Duodenal mucosa (tissue), 2 donors: ENCODE measurements around the gene NUTM1.

Source experiments
- H3K27ac ChIP-seq: one replicate; pipeline ENCODE4 v1.7.0; 2013; ENCODE audit warnings: low read depth, low read length
- H3K27me3 ChIP-seq, 2 donors: one replicate each; pipeline ENCODE4 v1.7.0; 2013; ENCODE audit warnings: low read length in 2 of 2, control low read depth in 1 of 2; ENCODE audit not compliant: insufficient read depth in 2 of 2, control insufficient read depth in 1 of 2
- H3K36me3 ChIP-seq, 2 donors: one replicate each; pipeline ENCODE4 v1.7.0; 2013; ENCODE audit warnings: low read length in 2 of 2, control low read depth in 1 of 2; ENCODE audit not compliant: insufficient read depth in 2 of 2, control insufficient read depth in 1 of 2
- H3K4me1 ChIP-seq, 2 donors: one replicate each; pipeline ENCODE4 v1.7.0; 2013; ENCODE audit warnings: low read length in 2 of 2, control low read depth in 1 of 2; ENCODE audit not compliant: insufficient read depth in 2 of 2, control insufficient read depth in 1 of 2
- H3K4me3 ChIP-seq, 2 donors: one replicate each; pipeline ENCODE4 v1.7.0; 2013; ENCODE audit warnings: low read length in 2 of 2, low read depth in 1 of 2
- H3K9ac ChIP-seq, 2 donors: one replicate each; pipeline ENCODE4 v1.7.0; 2013; ENCODE audit warnings: low read length in 2 of 2, low read depth in 1 of 2
- H3K9me3 ChIP-seq, 2 donors: one replicate each; pipeline ENCODE4 v1.7.0; 2013; ENCODE audit warnings: low read length in 2 of 2, control low read depth in 1 of 2; ENCODE audit not compliant: control insufficient read depth in 1 of 2

Gene NUTM1

DNA sequence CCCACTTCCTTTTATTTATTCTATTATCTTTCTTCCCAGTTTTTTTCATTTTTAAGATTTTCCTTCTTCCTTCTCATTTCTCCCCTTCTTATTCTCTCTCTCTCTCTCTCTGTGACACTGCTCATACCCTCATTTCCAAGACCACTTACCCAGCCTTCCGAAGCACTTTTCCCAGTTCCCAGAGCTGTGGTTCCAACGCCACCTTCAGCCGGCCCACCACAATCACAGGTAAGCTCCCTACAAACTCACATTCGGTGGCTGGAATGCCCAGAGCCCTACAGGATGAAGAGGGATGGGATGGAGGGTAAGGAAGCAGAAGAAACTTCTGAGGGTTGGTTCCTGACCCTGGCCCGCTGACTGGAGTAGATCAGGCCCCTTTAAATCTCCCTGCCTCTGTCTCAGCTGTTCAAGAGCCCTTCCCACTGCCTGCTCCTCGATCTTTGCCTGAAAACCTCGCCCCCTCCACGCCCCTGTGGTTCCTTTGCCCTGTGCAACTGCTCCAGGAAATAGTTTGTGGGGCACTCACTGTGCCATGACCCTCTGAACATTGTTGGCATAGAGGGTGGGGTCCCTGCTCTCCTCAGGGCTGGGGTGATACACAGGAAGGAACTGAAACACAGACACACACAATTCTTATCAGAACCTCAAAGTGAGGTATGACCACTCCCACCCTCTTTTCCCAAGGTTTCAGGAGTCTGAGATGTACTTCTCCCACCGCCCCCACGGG, 19.1 kb downstream of the NUTM1 start:
- peaks cover 59% of the 10 kb centered on the region in 2 donors for H3K4me1 ChIP-seq
- H3K27me3 ChIP-seq, result no peaks in the 10 kb centered on the region
- peak overlapping the region; percentile 42 to 69 for H3K9ac ChIP-seq
- H3K9me3 ChIP-seq, result no peaks in the 10 kb centered on the region
- peak overlapping the region; percentile 47 for H3K27ac ChIP-seq
- peaks cover 11 to 55% of the 10 kb centered on the region in 2 donors for H3K36me3 ChIP-seq
- peak overlapping the region; percentile 1 to 45 for H3K4me3 ChIP-seq

DNA sequence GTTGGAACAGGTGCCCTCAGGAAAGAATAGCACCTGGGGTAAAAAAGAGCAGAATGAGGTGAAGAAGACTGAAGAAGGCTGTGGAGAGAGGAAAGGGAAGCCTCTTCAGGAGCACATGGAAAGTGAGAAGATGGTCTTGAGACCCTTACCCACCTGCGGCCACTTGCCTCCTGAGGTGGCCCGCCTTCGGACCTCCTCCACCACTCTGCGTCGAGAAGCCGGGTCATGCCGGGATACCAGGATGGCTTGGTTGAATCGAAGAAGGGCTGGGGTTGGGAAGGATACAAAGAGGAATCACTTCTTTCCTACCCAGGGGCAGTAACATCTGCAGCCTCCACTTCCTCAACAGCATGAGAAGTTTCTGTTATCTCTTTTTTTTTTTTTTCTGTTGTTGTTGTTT, 20.9 kb downstream of the NUTM1 start:
- H3K36me3 ChIP-seq, result peaks cover 6 to 38% of the 10 kb centered on the region in 2 donors
- no peaks in the 10 kb centered on the region for H3K27me3 ChIP-seq
- no peaks in the 10 kb centered on the region for H3K9me3 ChIP-seq
- H3K4me1 ChIP-seq, result peaks cover 61 to 64% of the 10 kb centered on the region in 2 donors
- no peak overlapping the region for H3K4me3 ChIP-seq
- H3K27ac ChIP-seq, result no peak overlapping the region
- no peak overlapping the region for H3K9ac ChIP-seq

DNA sequence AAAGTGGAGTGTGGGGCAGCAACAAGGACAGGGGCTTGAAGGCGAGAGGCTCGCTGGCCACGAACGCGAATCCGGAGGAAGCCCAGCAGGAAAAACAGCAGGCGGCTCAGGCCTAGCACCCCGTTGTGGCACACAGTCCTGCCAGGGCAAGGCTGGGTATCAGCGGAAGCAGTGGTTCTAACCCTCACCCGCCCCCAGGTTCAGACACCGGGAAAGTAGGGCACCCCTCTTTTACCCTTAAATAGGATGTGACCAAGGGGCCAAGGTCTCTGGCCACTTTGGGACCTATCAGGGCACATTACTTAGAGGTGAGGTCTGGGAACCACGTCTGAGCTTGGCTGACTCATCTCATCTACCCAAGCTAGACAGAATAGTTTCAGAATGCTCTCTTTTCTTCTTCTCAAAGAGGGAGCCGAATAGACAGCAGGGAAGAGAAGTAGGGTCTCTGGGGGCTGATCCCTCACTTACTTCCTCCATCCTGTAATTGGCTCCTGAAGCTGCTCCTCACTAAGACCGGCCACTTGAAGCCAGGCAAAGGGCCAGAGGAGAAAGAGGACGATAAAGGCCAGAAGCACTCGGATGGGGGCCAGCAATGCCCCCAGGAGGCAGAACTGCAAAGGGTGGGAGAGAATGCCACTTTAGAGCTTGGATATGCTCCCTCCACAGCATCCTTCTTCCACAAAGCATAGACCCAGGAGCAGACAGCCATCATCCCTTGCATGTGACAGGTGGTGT, 22.1 kb downstream of the NUTM1 start:
- H3K27me3 ChIP-seq, result no peaks in the 10 kb centered on the region
- no peak overlapping the region for H3K27ac ChIP-seq
- H3K36me3 ChIP-seq, result peaks cover 6 to 25% of the 10 kb centered on the region in 2 donors
- peak overlapping the region; percentile 80 to 97 for H3K4me3 ChIP-seq
- peaks cover 50 to 52% of the 10 kb centered on the region in 2 donors for H3K4me1 ChIP-seq
- H3K9me3 ChIP-seq, result no peaks in the 10 kb centered on the region
- peak overlapping the region; percentile 77 to 89 for H3K9ac ChIP-seq

DNA sequence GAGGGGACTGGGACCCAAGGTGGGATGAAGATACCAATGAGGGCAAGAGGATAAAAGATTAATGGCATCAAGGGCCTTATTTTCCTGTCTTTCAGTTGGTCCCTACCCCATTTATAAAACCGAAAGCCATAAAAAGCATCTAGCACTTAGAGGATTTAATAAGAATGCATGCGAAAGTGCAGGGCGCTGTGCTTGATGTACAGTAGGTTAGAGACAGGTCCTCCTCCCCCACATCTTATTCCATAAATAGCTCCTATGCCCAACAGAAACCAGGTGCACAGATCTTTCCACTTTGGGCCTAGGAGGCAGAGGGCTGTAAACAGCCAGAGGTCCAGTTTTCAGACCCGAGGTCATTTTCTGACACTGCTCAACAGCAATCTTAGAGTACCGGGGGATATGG, 22.7 kb downstream of the NUTM1 start:
- Histone ChIP-seq H3K4me1 (peaks cover 46 to 49% of the 10 kb centered on the region in 2 donors), H3K27me3 (no peaks in the 10 kb centered on the region), H3K36me3 (peaks cover 6 to 20% of the 10 kb centered on the region in 2 donors), H3K27ac (no peak overlapping the region), H3K9ac (peak overlapping the region; percentile 77 to 89), H3K4me3 (peak overlapping the region; percentile 80 to 97), H3K9me3 (no peaks in the 10 kb centered on the region)

DNA sequence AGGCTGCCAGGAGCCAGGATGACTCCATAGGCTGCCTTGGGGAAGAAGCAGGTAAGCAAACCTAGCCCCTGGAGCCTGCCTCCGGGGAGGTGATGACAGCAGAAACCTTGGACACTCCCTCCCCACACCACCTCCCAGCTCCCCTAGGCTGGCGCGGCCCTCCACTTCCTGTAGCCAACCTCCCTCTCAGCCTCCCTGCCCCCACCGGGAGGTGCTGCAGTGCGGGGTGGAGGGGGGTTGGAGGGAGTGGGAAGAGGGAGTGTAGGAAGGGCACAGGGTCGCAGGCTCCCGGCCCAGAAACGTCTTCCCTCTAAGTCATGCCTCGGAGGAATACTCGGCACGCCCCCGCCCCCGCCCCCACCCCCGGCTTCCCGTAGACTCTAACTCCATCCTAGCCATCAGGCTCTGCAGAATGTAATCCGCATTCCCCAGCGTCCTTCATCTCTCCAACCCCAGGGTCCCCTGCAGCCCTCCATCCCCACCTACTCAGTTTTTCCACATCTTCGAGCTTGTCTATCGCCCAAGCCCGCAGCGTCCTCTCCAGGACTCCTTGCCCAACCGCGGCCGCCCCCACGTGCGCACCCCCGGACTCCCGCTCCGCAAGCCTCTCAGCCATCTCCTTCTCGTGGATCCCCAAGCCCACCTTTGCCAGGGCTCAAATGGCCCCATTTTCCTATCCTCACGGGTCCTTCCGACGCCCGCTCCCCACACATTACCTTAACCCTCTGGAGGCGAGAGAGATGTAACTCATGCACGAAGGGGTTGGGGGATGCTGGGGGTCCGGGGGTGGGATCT, 23.4 kb downstream of the NUTM1 start:
- Histone ChIP-seq H3K9me3 (no peaks in the 10 kb centered on the region), H3K36me3 (peaks cover 0 to 13% of the 10 kb centered on the region in 2 donors), H3K27me3 (no peaks in the 10 kb centered on the region), H3K9ac (peak overlapping the region; percentile 77 to 89), H3K4me3 (peak overlapping the region; percentile 80 to 97), H3K27ac (peak overlapping the region; percentile 52), H3K4me1 (peaks cover 40 to 42% of the 10 kb centered on the region in 2 donors)

DNA sequence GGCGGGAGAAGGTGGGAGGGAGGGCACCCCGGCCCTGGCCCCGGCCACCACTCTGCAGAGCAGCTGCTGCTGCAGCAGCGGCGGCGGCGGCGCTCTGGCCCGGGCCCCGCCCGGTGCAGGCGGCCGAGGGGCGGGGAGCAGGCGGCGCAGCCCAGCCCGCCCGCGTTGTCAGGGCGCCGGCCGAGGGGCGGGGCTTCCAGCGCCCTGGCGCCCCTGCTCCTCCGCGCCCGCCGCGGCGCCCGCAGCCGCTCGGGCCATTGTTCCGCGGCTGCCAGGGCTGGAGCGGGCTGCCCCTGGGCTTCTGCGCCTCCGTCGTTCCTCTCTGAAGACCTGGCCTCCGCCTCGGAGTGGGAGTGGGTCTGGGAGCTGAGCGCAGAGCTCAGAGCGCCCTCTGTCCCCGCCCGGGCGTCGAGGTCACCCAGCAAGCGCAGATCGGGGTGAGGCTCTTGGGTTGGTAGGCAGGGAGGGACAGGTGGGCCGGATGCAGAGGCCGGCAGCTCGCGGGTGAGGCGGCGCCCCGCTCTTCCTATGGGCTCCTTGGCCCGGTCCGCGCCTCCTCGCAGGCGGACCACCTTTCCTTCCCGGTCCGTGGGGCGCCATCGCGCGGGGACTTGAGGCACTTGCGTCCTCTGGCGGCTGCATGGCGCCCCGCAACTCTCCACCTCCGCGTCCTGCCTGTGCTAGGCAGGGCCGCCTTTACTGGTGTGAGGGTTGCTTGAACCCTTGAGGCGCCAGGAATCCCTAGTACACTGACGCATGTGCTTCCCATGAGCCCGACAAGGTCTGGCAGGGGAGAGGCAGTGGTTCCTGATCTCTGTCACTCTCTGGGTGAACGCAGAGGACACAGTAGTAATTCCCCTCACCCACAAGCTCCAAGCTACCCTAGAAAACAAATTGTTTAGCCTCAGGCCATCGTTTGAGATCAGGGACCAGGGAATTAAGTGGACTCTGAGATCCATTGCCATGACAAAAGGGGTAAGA, 24.3 kb downstream of the NUTM1 start, which contains the start of gene LPCAT4:
TSS of gene LPCAT4 (minus strand) at position 96 of the 981 bp plus-strand sequence. CDS start 96 bp downstream, outside the sequence.
- Histone ChIP-seq H3K9ac (peak within 1 kb of the TSS; percentile 89 to 99), H3K27me3 (no peaks in the 10 kb centered on the region), H3K27ac (peak within 1 kb of the TSS; percentile 99), H3K9me3 (no peaks in the 10 kb centered on the region), H3K4me1 (peaks cover 34 to 36% of the 10 kb centered on the region in 2 donors), H3K36me3 (peaks cover 0 to 12% of the 10 kb centered on the region in 2 donors), H3K4me3 (peak within 1 kb of the TSS; percentile 95 to 97)

DNA sequence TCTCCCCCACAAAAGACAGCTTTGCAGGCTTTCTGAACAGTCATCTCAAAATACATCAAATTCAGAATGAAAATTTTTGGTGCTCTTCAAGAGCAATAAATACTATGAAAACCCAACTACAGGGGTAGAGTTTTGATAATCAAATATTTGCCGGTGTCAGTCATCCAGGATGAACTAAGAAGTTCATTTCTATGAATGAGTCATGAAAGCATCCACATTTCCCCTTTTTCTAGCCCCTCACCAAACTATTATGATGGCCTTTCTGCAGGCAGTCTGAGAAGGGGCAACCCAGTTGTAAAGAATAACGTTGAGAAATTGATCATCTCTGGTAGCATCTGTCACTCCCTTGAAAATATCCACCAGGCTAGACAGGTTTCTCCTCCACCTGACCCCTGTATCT, 27.0 kb downstream of the NUTM1 start:
- H3K9me3 ChIP-seq, result no peaks in the 10 kb centered on the region
- H3K9ac ChIP-seq, result no peak overlapping the region
- H3K36me3 ChIP-seq, result no peaks in the 10 kb centered on the region
- H3K27ac ChIP-seq, result no peak overlapping the region
- no peak overlapping the region for H3K4me3 ChIP-seq
- H3K4me1 ChIP-seq, result peaks cover 14 to 15% of the 10 kb centered on the region in 2 donors
- no peaks in the 10 kb centered on the region for H3K27me3 ChIP-seq

DNA sequence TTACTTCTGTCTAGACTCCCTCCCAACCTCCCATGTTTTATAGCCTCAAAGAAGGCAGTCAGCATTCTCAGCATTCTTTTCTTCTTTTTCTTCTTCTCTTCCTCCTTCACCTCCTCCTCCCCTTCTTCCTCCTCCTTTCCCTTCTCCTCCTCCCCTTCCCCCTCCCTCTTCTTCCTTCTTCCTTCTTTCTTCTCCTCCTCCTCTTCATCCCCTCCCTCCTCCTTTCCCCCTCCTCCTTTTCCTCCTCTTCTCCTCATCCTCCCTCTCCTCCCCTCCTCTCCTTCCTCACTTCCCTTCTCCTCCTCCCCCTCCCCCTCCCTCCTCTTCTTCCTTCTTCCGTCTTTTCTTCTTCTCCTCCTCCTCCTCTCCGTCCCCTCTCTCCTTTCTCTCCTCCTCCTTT, 27.5 kb downstream of the NUTM1 start:
- Histone ChIP-seq H3K9ac (no peak overlapping the region), H3K27me3 (no peaks in the 10 kb centered on the region), H3K27ac (no peak overlapping the region), H3K4me3 (no peak overlapping the region), H3K36me3 (no peaks in the 10 kb centered on the region), H3K9me3 (no peaks in the 10 kb centered on the region), H3K4me1 (peaks cover 9 to 10% of the 10 kb centered on the region in 2 donors)

DNA sequence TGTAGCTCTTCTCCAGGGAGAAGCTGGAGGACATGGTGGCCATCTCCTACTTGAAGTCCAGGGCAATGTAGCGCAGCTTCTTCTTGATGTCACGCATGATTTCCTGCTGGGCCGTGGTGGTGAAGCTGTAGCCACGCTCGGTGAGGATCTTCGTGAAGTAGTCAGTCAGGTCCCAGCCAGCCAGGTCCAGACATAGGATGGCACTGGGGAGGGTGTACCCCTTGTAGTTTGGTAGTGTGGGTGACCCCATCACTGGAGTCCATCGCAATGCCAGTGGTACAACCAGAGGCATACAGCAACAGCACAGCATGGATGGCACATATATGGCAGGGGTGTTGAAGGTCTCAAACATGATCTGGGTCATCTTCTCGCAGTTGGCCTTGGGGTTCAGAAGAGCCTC, 30.8 kb downstream of the NUTM1 start:
- Histone ChIP-seq H3K9me3 (no peaks in the 10 kb centered on the region), H3K27ac (no peak overlapping the region), H3K4me1 (no peaks in the 10 kb centered on the region), H3K9ac (no peak overlapping the region), H3K4me3 (no peak overlapping the region), H3K27me3 (no peaks in the 10 kb centered on the region), H3K36me3 (no peaks in the 10 kb centered on the region)
